Coronary artery (tissue), 2 donors: ENCODE data around the gene KCNMA1.
A peak's percentile ranks its signal among the peaks of the same experiment; 100 is the strongest.

ENCODE experiments used
- DNase-seq: peaks from one replicate; pipeline ENCODE4 v3.0.0-alpha.2; 2017; ENCODE audit warnings: low spot score
- H3K27ac ChIP-seq, 2 donors: fragments of 200-600 bp; sonication (generic); one replicate each; pipeline ENCODE4 v1.5.1; 2016 to 2019
- H3K4me3 ChIP-seq: fragments of 200-600 bp; sonication (generic); 2 replicates; pipeline ENCODE4 v1.5.1; 2016; ENCODE audit warnings: mild to moderate bottlenecking, moderate library complexity
- CTCF ChIP-seq: fragments of 200-600 bp; sonication (generic); IDR thresholded peaks from one replicate; pipeline ENCODE4 v1.5.1; 2019; ENCODE audit warnings: antibody characterized with exemption

KCNMA1 gene

GRCh38 chr10:77605466-77605865, 32.1 kb downstream of the KCNMA1 start:
- no peak overlapping the region for H3K4me3 ChIP-seq
- H3K27ac ChIP-seq = no peak overlapping the region
- no peak for DNase-seq
- TF ChIP-seq CTCF = no peak

GRCh38 chr10:77604941-77605351, 32.7 kb downstream of the KCNMA1 start:
- Histone ChIP-seq H3K27ac (no peak overlapping the region), H3K4me3 (no peak overlapping the region)
- no peak for TF ChIP-seq CTCF
- no peak for DNase-seq

- DNase-seq = no peak
- TF ChIP-seq CTCF = no peak
- H3K27ac ChIP-seq = peak overlapping the region in 1 of 2 donors; percentile 65
- H3K4me3 ChIP-seq = no peak overlapping the region
These were observed 33.5 kb downstream of the KCNMA1 start for GRCh38 chr10:77604063-77604462.

GRCh38 chr10:77603534-77603927, 34.1 kb downstream of the KCNMA1 start:
- DNase-seq = no peak
- TF ChIP-seq CTCF = no peak
- no peak overlapping the region for H3K4me3 ChIP-seq
- H3K27ac ChIP-seq = peak overlapping the region in 1 of 2 donors; percentile 65

- H3K4me3 ChIP-seq = peak overlapping the region; percentile 11
- no peak for DNase-seq
- TF ChIP-seq CTCF = no peak
- peak overlapping the region in 1 of 2 donors; percentile 65 for H3K27ac ChIP-seq
These were observed 34.6 kb downstream of the KCNMA1 start for GRCh38 chr10:77602913-77603533.

- no peak for TF ChIP-seq CTCF
- H3K27ac ChIP-seq = peak overlapping the region in 1 of 2 donors; percentile 4
- peak overlapping the region; percentile 11 for H3K4me3 ChIP-seq
- no peak for DNase-seq
These were observed 35.2 kb downstream of the KCNMA1 start for GRCh38 chr10:77602231-77602912.

GRCh38 chr10:77601488-77601887, 36.1 kb downstream of the KCNMA1 start:
- no peak for TF ChIP-seq CTCF
- no peak overlapping the region for H3K4me3 ChIP-seq
- no peak for DNase-seq
- H3K27ac ChIP-seq = peak overlapping the region in 1 of 2 donors; percentile 9
